Measurements from ENCODE around the gene GABARAP. TPM values are rescaled to one million over a fixed set of nuclear protein-coding genes. Genes with fewer than 3 reads are reported as not detected.

The GABARAP gene
- total RNA-seq, 1 donor = 396 TPM

GRCh38 chr17:7215136-7215638 is 27.1 kb downstream of the GABARAP start:
- Histone ChIP-seq H3K27me3 (ENCODE audit: insufficient read depth, low read length) (no peaks in the 10 kb centered on the region), H3K4me3 (ENCODE audit: low read length) (no peak overlapping the region), H3K4me1 (ENCODE audit: insufficient read depth, low read length) (peaks cover 59% of the 10 kb centered on the region), H3K9me3 (ENCODE audit: low read depth, low read length) (no peaks in the 10 kb centered on the region)

GRCh38 chr17:7214300-7215135 is 27.7 kb downstream of the GABARAP start:
- Histone ChIP-seq H3K4me1 (ENCODE audit: insufficient read depth, low read length) (peaks cover 55% of the 10 kb centered on the region), H3K27me3 (ENCODE audit: insufficient read depth, low read length) (no peaks in the 10 kb centered on the region), H3K4me3 (ENCODE audit: low read length) (peak overlapping the region; percentile 36), H3K9me3 (ENCODE audit: low read depth, low read length) (no peaks in the 10 kb centered on the region)

GRCh38 chr17:7213895-7214299 is 28.4 kb downstream of the GABARAP start:
- Histone ChIP-seq H3K4me1 (ENCODE audit: insufficient read depth, low read length) (peaks cover 49% of the 10 kb centered on the region), H3K4me3 (ENCODE audit: low read length) (peak overlapping the region; percentile 36), H3K9me3 (ENCODE audit: low read depth, low read length) (no peaks in the 10 kb centered on the region), H3K27me3 (ENCODE audit: insufficient read depth, low read length) (no peaks in the 10 kb centered on the region)

GRCh38 chr17:7211491-7212273 is 30.6 kb downstream of the GABARAP start:
- Histone ChIP-seq H3K4me1 (ENCODE audit: insufficient read depth, low read length) (peaks cover 32% of the 10 kb centered on the region), H3K27me3 (ENCODE audit: insufficient read depth, low read length) (no peaks in the 10 kb centered on the region), H3K4me3 (ENCODE audit: low read length) (no peak overlapping the region), H3K9me3 (ENCODE audit: low read depth, low read length) (no peaks in the 10 kb centered on the region)

- Histone ChIP-seq H3K9me3 (ENCODE audit: low read depth, low read length) (no peaks in the 10 kb centered on the region), H3K4me3 (ENCODE audit: low read length) (no peak overlapping the region), H3K4me1 (ENCODE audit: insufficient read depth, low read length) (peaks cover 26% of the 10 kb centered on the region), H3K27me3 (ENCODE audit: insufficient read depth, low read length) (no peaks in the 10 kb centered on the region)
Measured at GRCh38 chr17:7208754-7209460, 33.3 kb downstream of the GABARAP start.

- H3K9me3 ChIP-seq (ENCODE audit: low read depth, low read length) = no peaks in the 10 kb centered on the region
- H3K27me3 ChIP-seq (ENCODE audit: insufficient read depth, low read length) = no peaks in the 10 kb centered on the region
- peaks cover 21% of the 10 kb centered on the region for H3K4me1 ChIP-seq (ENCODE audit: insufficient read depth, low read length)
- no peak overlapping the region for H3K4me3 ChIP-seq (ENCODE audit: low read length)
Measured at GRCh38 chr17:7208027-7208571, 34.1 kb downstream of the GABARAP start.

GRCh38 chr17:7207120-7208001 is 34.9 kb downstream of the GABARAP start:
- Histone ChIP-seq H3K27me3 (ENCODE audit: insufficient read depth, low read length) (no peaks in the 10 kb centered on the region), H3K4me3 (ENCODE audit: low read length) (no peak overlapping the region), H3K4me1 (ENCODE audit: insufficient read depth, low read length) (peaks cover 21% of the 10 kb centered on the region), H3K9me3 (ENCODE audit: low read depth, low read length) (no peaks in the 10 kb centered on the region)

- Histone ChIP-seq H3K27me3 (ENCODE audit: insufficient read depth, low read length) (no peaks in the 10 kb centered on the region), H3K4me1 (ENCODE audit: insufficient read depth, low read length) (peaks cover 21% of the 10 kb centered on the region), H3K9me3 (ENCODE audit: low read depth, low read length) (no peaks in the 10 kb centered on the region), H3K4me3 (ENCODE audit: low read length) (peak overlapping the region; percentile 49)
Measured at GRCh38 chr17:7205561-7205960, 36.7 kb downstream of the GABARAP start.

- Histone ChIP-seq H3K9me3 (ENCODE audit: low read depth, low read length) (no peaks in the 10 kb centered on the region), H3K27me3 (ENCODE audit: insufficient read depth, low read length) (no peaks in the 10 kb centered on the region), H3K4me1 (ENCODE audit: insufficient read depth, low read length) (peaks cover 21% of the 10 kb centered on the region), H3K4me3 (ENCODE audit: low read length) (peak overlapping the region; percentile 49)
Measured at GRCh38 chr17:7204828-7205461, 37.3 kb downstream of the GABARAP start.

GRCh38 chr17:7204336-7204735 is 37.9 kb downstream of the GABARAP start:
- no peaks in the 10 kb centered on the region for H3K9me3 ChIP-seq (ENCODE audit: low read depth, low read length)
- no peaks in the 10 kb centered on the region for H3K27me3 ChIP-seq (ENCODE audit: insufficient read depth, low read length)
- peak overlapping the region; percentile 49 for H3K4me3 ChIP-seq (ENCODE audit: low read length)
- peaks cover 21% of the 10 kb centered on the region for H3K4me1 ChIP-seq (ENCODE audit: insufficient read depth, low read length)

GRCh38 chr17:7203391-7203790 is 38.9 kb downstream of the GABARAP start:
- peaks cover 21% of the 10 kb centered on the region for H3K4me1 ChIP-seq (ENCODE audit: insufficient read depth, low read length)
- no peak overlapping the region for H3K4me3 ChIP-seq (ENCODE audit: low read length)
- H3K27me3 ChIP-seq (ENCODE audit: insufficient read depth, low read length) = no peaks in the 10 kb centered on the region
- H3K9me3 ChIP-seq (ENCODE audit: low read depth, low read length) = no peaks in the 10 kb centered on the region

- no peaks in the 10 kb centered on the region for H3K27me3 ChIP-seq (ENCODE audit: insufficient read depth, low read length)
- H3K4me1 ChIP-seq (ENCODE audit: insufficient read depth, low read length) = no peaks in the 10 kb centered on the region
- H3K9me3 ChIP-seq (ENCODE audit: low read depth, low read length) = no peaks in the 10 kb centered on the region
- no peak overlapping the region for H3K4me3 ChIP-seq (ENCODE audit: low read length)
Measured at GRCh38 chr17:7196651-7197401, 45.4 kb downstream of the GABARAP start.

GRCh38 chr17:7195971-7196370 is 46.3 kb downstream of the GABARAP start:
- Histone ChIP-seq H3K27me3 (ENCODE audit: insufficient read depth, low read length) (no peaks in the 10 kb centered on the region), H3K4me1 (ENCODE audit: insufficient read depth, low read length) (no peaks in the 10 kb centered on the region), H3K4me3 (ENCODE audit: low read length) (no peak overlapping the region), H3K9me3 (ENCODE audit: low read depth, low read length) (no peaks in the 10 kb centered on the region)
